GM12878 (cell line): ENCODE results near the gene NPM1.

Source experiments
- CREB1 ChIP-seq: IDR thresholded peaks from 2 replicates; pipeline ENCODE4 v1.6.1; 2012; ENCODE audit warnings: low read depth, mild to moderate bottlenecking, inconsistent platforms
- EGR1 ChIP-seq, 2 experiments: IDR thresholded peaks; 1 replicate in 1 of 2; 2 replicates in 1 of 2; pipeline ENCODE4 v1.6.1; 2011 to 2012; ENCODE audit warnings: low read depth in 2 of 2, low read length in 2 of 2, borderline replicate concordance in 1 of 2, mild to moderate bottlenecking in 1 of 2, moderate library complexity in 1 of 2
- HDAC2 ChIP-seq: fragments of 200-600 bp; sonication (generic); IDR thresholded peaks from 2 replicates; pipeline ENCODE4 v1.6.1; 2017
- KAT2A ChIP-seq: conservative IDR thresholded peaks from 2 replicates; pipeline ENCODE4 v1.6.1; 2011; ENCODE audit warnings: low read depth, low read length; ENCODE audit not compliant: control insufficient read depth
- PBX3 ChIP-seq: IDR thresholded peaks from 2 replicates; pipeline ENCODE4 v1.6.1; 2011; ENCODE audit warnings: mild to moderate bottlenecking, low read depth, low read length, moderate library complexity; ENCODE audit not compliant: insufficient replicate concordance
- POLR2A ChIP-seq: IDR thresholded peaks from 2 replicates; pipeline ENCODE4 v1.6.1; 2011; ENCODE audit warnings: low read depth, mild to moderate bottlenecking, low read length
- POLR2AphosphoS2 ChIP-seq: IDR thresholded peaks from 2 replicates; pipeline ENCODE4 v1.6.1; 2011; ENCODE audit warnings: low read depth, mild to moderate bottlenecking, low read length, improper control_type of control experiment, moderate library complexity
- USF1 ChIP-seq: IDR thresholded peaks from 2 replicates; pipeline ENCODE4 v1.6.1; 2011; ENCODE audit warnings: borderline replicate concordance, low read depth, mild to moderate bottlenecking, moderate library complexity, mixed read lengths, low read length; ENCODE audit not compliant: insufficient read depth; ENCODE audit errors: extremely low read length
- ZNF24 ChIP-seq: fragments of 450-650 bp; IDR thresholded peaks from 2 replicates; pipeline ENCODE4 v1.6.1; 2017; ENCODE audit warnings: antibody characterized with exemption, mild to moderate bottlenecking
- TF ChIP-seq, protein P1 (sequence below), 3 experiments: IDR thresholded peaks in 2 of 3; conservative IDR thresholded peaks in 1 of 3; 2 replicates each; pipeline ENCODE4 v1.5.1; 2011; ENCODE audit warnings: low read depth in 3 of 3, low read length in 3 of 3, mild to moderate bottlenecking in 3 of 3, control low read depth in 2 of 3, moderate library complexity in 2 of 3, inconsistent platforms in 1 of 3, mixed read lengths in 1 of 3; ENCODE audit not compliant: control insufficient read depth in 2 of 3, insufficient read depth in 1 of 3; ENCODE audit errors: extremely low read depth in 1 of 3

DNA sequence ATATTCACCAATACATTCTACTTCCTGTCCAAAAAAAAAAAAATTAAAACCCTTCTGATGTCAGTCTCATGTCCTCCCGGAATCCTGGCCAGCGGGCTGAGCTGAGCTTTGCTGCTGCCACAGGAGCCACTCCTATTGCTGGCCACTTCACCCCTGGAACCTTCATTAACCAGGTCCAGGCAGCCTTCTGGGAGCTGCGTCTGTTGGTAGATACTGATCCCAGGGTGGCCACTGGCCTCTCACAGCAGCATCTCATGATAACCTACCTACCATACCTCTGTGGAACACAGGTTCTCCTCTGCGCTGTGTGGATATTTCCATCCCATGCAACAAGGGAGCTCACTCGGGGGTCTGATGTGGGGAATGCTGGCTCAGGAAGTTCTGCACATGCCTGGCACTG, 21.0 kb upstream of the NPM1 start:
- TF ChIP-seq ZNF24 (no peak), POLR2AphosphoS2 (no peak), KAT2A (no peak), EGR1 (IDR thresholded peaks at IDR 0.05; ENCODE audit: borderline replicate concordance in 1 of 2, low read depth in 2 of 2, low read length in 2 of 2) (no peak), HDAC2 (no peak), POLR2A (no peak), CREB1 (no peak), PBX3 (no peak), USF1 (no peak)
- TF ChIP-seq, protein P1, sequence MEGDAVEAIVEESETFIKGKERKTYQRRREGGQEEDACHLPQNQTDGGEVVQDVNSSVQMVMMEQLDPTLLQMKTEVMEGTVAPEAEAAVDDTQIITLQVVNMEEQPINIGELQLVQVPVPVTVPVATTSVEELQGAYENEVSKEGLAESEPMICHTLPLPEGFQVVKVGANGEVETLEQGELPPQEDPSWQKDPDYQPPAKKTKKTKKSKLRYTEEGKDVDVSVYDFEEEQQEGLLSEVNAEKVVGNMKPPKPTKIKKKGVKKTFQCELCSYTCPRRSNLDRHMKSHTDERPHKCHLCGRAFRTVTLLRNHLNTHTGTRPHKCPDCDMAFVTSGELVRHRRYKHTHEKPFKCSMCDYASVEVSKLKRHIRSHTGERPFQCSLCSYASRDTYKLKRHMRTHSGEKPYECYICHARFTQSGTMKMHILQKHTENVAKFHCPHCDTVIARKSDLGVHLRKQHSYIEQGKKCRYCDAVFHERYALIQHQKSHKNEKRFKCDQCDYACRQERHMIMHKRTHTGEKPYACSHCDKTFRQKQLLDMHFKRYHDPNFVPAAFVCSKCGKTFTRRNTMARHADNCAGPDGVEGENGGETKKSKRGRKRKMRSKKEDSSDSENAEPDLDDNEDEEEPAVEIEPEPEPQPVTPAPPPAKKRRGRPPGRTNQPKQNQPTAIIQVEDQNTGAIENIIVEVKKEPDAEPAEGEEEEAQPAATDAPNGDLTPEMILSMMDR (IDR thresholded peaks at IDR 0.05 in 2 of 3, conservative IDR thresholded peaks at IDR 0.05 in 1 of 3; ENCODE audit: control insufficient read depth in 2 of 3, extremely low read depth in 1 of 3, insufficient read depth in 1 of 3, low read depth in 3 of 3, low read length in 3 of 3), result no peak
